HEK293 (cell line): ENCODE data around the gene PDK4.

ENCODE experiments used
- CTCF ChIA-PET: fragments of 350-600 bp; formaldehyde crosslinking; extraction: SDS; loops from one replicate; lab custom pipeline; 2021; ENCODE audit warnings: antibody characterized with exemption; lab: Yijun Ruan, JAX
- POLR2A ChIA-PET: fragments of 300-600 bp; formaldehyde crosslinking; extraction: SDS; loops from one replicate; lab custom pipeline; 2020; ENCODE audit warnings: antibody characterized with exemption, inconsistent platforms; lab: Yijun Ruan, JAX
- H3K27ac ChIP-seq: fragments of 200-500 bp; sonication (Bioruptor generic); 2 replicates; pipeline ENCODE4 v1.5.1; 2014; ENCODE audit warnings: low read depth, low read length, control low read depth, inconsistent platforms; ENCODE audit errors: extremely low read depth
- H3K36me3 ChIP-seq, 2 experiments: fragments of 200-500 bp in 1 of 2; sonication (Bioruptor generic) in 1 of 2; 1 replicate in 1 of 2; 2 replicates in 1 of 2; pipeline ENCODE4 v1.5.1; 2014 to 2017; ENCODE audit warnings: inconsistent platforms in 2 of 2, low read length in 2 of 2; ENCODE audit not compliant: control insufficient read depth in 2 of 2, insufficient read depth in 1 of 2
- H3K4me1 ChIP-seq: fragments of 200-500 bp; sonication (Bioruptor generic); 2 replicates; pipeline ENCODE4 v1.5.1; 2014; ENCODE audit warnings: mild to moderate bottlenecking, low read length, inconsistent platforms; ENCODE audit not compliant: control insufficient read depth, insufficient read depth
- H3K4me3 ChIP-seq: 2 replicates; pipeline ENCODE4 v1.5.1; 2011; ENCODE audit warnings: low read depth, mild to moderate bottlenecking, control low read depth, low read length, moderate library complexity
- H3K9me3 ChIP-seq: fragments of 200-500 bp; sonication (Bioruptor generic); 2 replicates; pipeline ENCODE4 v1.5.1; 2014; ENCODE audit warnings: low read depth, low read length, inconsistent platforms; ENCODE audit not compliant: control insufficient read depth, insufficient read depth
- GLIS2 ChIP-seq: fragments of 450-650 bp; formaldehyde crosslinking; IDR thresholded peaks from 2 replicates; pipeline ENCODE4 v1.5.1; 2016; ENCODE audit warnings: missing biosample characterization, missing genetic modification characterization
- KLF9 ChIP-seq: fragments of 450-650 bp; formaldehyde crosslinking; IDR thresholded peaks from 2 replicates; pipeline ENCODE4 v1.5.1; 2016; ENCODE audit warnings: missing biosample characterization, missing genetic modification characterization, low read depth
- PRDM6 ChIP-seq: fragments of 450-650 bp; formaldehyde crosslinking; IDR thresholded peaks from 2 replicates; pipeline ENCODE4 v1.5.1; 2017; ENCODE audit warnings: missing biosample characterization, missing genetic modification characterization
- RBAK ChIP-seq: fragments of 450-650 bp; formaldehyde crosslinking; IDR thresholded peaks from 2 replicates; pipeline ENCODE4 v1.5.1; 2016; ENCODE audit warnings: missing biosample characterization, missing genetic modification characterization
- SP3 ChIP-seq: fragments of 450-650 bp; formaldehyde crosslinking; IDR thresholded peaks from 2 replicates; pipeline ENCODE4 v1.5.1; 2016; ENCODE audit warnings: missing biosample characterization, missing genetic modification characterization
- ZFHX2 ChIP-seq: fragments of 450-650 bp; formaldehyde crosslinking; conservative IDR thresholded peaks from 2 replicates; pipeline ENCODE4 v1.5.1; 2016; ENCODE audit warnings: missing biosample characterization, missing genetic modification characterization
- ZNF121 ChIP-seq: fragments of 450-650 bp; formaldehyde crosslinking; IDR thresholded peaks from 2 replicates; pipeline ENCODE4 v1.5.1; 2016; ENCODE audit warnings: missing biosample characterization, missing genetic modification characterization
- ZNF155 ChIP-seq: fragments of 450-650 bp; formaldehyde crosslinking; IDR thresholded peaks from 2 replicates; pipeline ENCODE4 v1.5.1; 2016; ENCODE audit warnings: missing biosample characterization, missing genetic modification characterization
- ZNF157 ChIP-seq: fragments of 450-650 bp; formaldehyde crosslinking; IDR thresholded peaks from 2 replicates; pipeline ENCODE4 v1.5.1; 2016; ENCODE audit warnings: missing biosample characterization, missing genetic modification characterization
- ZNF426 ChIP-seq: fragments of 450-650 bp; formaldehyde crosslinking; IDR thresholded peaks from 2 replicates; pipeline ENCODE4 v1.5.1; 2017; ENCODE audit warnings: missing biosample characterization, missing genetic modification characterization, mild to moderate bottlenecking, inconsistent platforms, moderate library complexity
- ZNF449 ChIP-seq: fragments of 450-650 bp; formaldehyde crosslinking; IDR thresholded peaks from 2 replicates; pipeline ENCODE4 v1.5.1; 2017; ENCODE audit warnings: missing biosample characterization, mild to moderate bottlenecking, missing genetic modification characterization, moderate library complexity
- ZNF518A ChIP-seq: fragments of 450-650 bp; formaldehyde crosslinking; conservative IDR thresholded peaks from 2 replicates; pipeline ENCODE4 v1.5.1; 2016; ENCODE audit warnings: low read depth, missing biosample characterization, missing genetic modification characterization
- ZNF692 ChIP-seq: fragments of 450-650 bp; formaldehyde crosslinking; IDR thresholded peaks from 2 replicates; pipeline ENCODE4 v1.5.1; 2016; ENCODE audit warnings: missing biosample characterization, missing genetic modification characterization
- ZNF701 ChIP-seq: fragments of 450-650 bp; formaldehyde crosslinking; IDR thresholded peaks from 2 replicates; pipeline ENCODE4 v1.5.1; 2016; ENCODE audit warnings: missing biosample characterization, missing genetic modification characterization
- ZNF791 ChIP-seq: fragments of 450-650 bp; formaldehyde crosslinking; IDR thresholded peaks from 2 replicates; pipeline ENCODE4 v1.5.1; 2016; ENCODE audit warnings: missing biosample characterization, missing genetic modification characterization
- ZNF837 ChIP-seq: fragments of 450-650 bp; formaldehyde crosslinking; IDR thresholded peaks from 2 replicates; pipeline ENCODE4 v1.5.1; 2016; ENCODE audit warnings: missing biosample characterization, missing genetic modification characterization
- ZSCAN16 ChIP-seq: fragments of 450-650 bp; formaldehyde crosslinking; IDR thresholded peaks from 2 replicates; pipeline ENCODE4 v1.5.1; 2016; ENCODE audit warnings: missing biosample characterization, missing genetic modification characterization
- ZSCAN4 ChIP-seq: fragments of 450-650 bp; formaldehyde crosslinking; IDR thresholded peaks from 2 replicates; pipeline ENCODE4 v1.5.1; 2017; ENCODE audit warnings: missing biosample characterization, missing genetic modification characterization

PDK4 gene

GRCh38 chr7:95535662-95536061 lies 60.7 kb downstream of the PDK4 start:
- no peaks in the 10 kb centered on the region for H3K9me3 ChIP-seq
- TF ChIP-seq PRDM6 (no peak), ZNF157 (no peak), ZNF155 (tag by site-specific recombination) (no peak), RBAK (no peak)
- TF ChIP-seq, all 188 proteins: peak for 0
- no peak overlapping the region for H3K27ac ChIP-seq
- H3K36me3 ChIP-seq: no peaks in the 10 kb centered on the region
- POLR2A ChIA-PET: no interaction called here
- no peak overlapping the region for H3K4me3 ChIP-seq
- CTCF ChIA-PET: interaction anchor here (0.6 to 12.5 kb wide), 6 partner anchors 8 to 1099 kb away, joined by 3 to 87 read pairs (median 6); no protein-coding TSS in a partner anchor
- no peaks in the 10 kb centered on the region for H3K4me1 ChIP-seq

- H3K27ac ChIP-seq: no peak overlapping the region
- TF ChIP-seq SP3: no peak
- TF ChIP-seq ZSCAN16 (tag by site-specific recombination): no peak
- TF ChIP-seq ZFHX2 (tag by site-specific recombination): no peak
- peak; percentile 26; the same call in 1 of the 2 replicates for TF ChIP-seq ZNF449 (tag by site-specific recombination)
- TF ChIP-seq ZNF701 (tag by site-specific recombination): no peak
- TF ChIP-seq ZNF518A (tag by site-specific recombination): no peak
- TF ChIP-seq KLF9 (tag by site-specific recombination): no peak
- no peak for TF ChIP-seq GLIS2 (tag by site-specific recombination)
- no peak for TF ChIP-seq ZNF692 (tag by site-specific recombination)
- TF ChIP-seq ZNF791 (tag by site-specific recombination): no peak
- no peak for TF ChIP-seq ZNF121 (tag by site-specific recombination)
- TF ChIP-seq ZSCAN4 (tag by site-specific recombination): peak; percentile 38; the same call in 1 of the 2 replicates
- no peak for TF ChIP-seq ZNF837
- no peak for TF ChIP-seq ZNF426 (tag by site-specific recombination)
- ChIA-PET POLR2A (no interaction called here), CTCF (interaction anchor here (0.6 to 12.5 kb wide), 5 partner anchors 7 to 1098 kb away, joined by 3 to 87 read pairs (median 19); no protein-coding TSS in a partner anchor)
- H3K4me3 ChIP-seq: no peak overlapping the region
- no peaks in the 10 kb centered on the region for H3K9me3 ChIP-seq
- no peaks in the 10 kb centered on the region for H3K4me1 ChIP-seq
- H3K36me3 ChIP-seq: no peaks in the 10 kb centered on the region
These were observed 61.5 kb downstream of the PDK4 start for GRCh38 chr7:95534796-95535195.
